SIG-M5 treated with dmso at 0.1 percent for 504 hours (cell line): ENCODE measurements around the gene EHBP1L1.
"Not testable (repeated sequence)": the region's sequence is repeated elsewhere in the genome, so short reads cannot be mapped to it uniquely, and the experiment has no call there.

Experiments used
- DNase-seq: peaks from one replicate; lab custom pipeline; 2025; ENCODE audit not compliant: unreplicated experiment; lab: John Stamatoyannopoulos, UW

The EHBP1L1 gene

DNA sequence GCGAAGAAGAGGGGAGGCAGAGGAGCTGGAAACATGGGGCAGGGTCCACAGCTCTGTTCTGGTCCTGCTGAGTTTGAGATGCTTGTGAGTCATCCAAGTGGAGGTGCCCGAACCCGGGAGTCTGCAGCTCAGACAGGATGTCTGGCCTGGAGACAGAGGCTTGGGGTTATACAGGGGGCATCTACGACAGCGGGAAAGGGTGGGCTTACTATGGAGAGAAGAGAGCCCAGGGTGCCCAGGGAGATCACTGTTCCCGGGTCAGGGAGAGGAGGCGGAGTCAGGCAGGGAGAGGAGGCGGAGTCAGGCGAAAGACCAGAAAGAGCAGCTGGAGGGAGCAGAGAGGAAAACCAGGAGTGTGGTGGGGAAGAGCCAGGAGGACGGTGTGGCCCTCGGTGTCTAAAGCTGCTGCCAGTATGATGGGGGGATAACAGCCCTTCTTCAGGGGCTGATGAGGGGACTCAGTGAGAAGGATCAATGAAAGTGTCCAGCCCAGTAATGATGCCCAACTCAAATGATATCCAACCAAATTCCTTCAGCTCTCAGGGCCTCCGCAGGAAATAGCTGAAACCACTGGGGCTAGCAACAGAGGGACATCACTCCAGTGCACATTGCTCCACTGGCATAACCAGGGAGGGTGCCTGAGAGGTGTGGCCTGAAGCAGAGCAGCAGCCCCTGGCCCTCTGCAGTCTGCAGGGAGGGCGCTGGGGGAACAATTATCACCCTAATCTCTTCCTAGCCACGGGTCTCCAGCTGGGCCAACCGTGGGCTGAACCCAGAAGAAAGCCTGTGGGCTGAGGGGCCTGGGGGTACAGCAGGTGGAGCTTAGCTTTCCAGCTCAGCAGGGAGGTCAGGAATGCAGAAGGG lies 15.1 kb upstream of the EHBP1L1 start:
- DNase-seq = no peak

DNA sequence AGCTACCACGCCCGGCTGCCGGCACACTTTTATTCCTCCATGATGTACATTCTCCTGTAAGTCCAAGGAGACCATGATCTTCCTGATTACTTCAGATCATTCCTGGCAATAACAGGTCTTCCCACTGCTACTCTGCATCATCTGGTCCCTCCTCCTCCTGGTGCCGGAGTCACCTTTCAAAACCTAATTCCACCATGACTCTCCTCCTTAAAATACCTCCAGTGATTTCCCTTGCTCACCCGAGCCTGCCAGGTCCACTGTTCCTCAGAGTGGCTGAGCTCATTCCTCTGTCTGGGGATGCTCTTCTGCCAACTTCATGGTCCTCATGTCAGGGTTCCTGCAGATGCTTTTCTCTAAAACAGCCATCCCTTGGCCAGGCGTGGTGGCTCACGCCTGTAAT lies 13.8 kb upstream of the EHBP1L1 start:
- DNase-seq = no peak

- DNase-seq = no peak
These were observed 13.1 kb upstream of the EHBP1L1 start for GRCh38 chr11:65562788-65563187.

- DNase-seq = no peak
These were observed 12.3 kb upstream of the EHBP1L1 start for GRCh38 chr11:65563601-65564000.

DNA sequence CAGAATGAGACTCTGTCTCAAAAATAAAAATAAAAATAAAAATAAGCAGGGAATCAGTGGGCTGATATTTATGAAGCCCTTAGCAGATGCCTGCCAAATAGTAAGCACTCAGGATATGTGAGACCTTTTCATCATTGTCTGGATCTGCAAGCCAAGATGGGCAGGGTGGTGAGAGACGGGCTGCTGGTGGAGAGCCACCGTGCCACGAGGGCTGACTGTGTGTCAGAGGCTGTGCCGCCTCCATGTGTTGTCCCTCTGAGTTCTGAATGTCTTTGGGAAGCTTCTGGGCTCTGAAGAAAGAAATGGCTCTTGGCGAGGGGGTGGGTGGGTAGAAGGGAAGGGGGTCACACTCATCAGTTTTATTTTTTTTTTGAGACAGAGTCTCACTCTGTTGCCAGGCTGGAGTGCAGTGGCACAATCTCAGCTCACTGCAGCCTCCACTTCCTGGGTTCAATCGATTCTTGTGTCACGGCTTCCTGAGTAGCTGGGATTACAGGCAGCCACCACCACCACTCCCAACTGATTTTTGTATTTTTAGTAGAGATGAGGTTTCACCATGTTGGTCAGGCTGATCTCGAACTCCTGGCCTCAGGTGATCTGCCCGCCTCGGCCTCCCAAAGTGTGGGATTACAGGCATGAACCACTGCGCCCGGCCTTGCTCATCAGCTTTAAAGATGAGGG lies 10.8 kb upstream of the EHBP1L1 start:
- DNase-seq = not testable (repeated sequence)

DNA sequence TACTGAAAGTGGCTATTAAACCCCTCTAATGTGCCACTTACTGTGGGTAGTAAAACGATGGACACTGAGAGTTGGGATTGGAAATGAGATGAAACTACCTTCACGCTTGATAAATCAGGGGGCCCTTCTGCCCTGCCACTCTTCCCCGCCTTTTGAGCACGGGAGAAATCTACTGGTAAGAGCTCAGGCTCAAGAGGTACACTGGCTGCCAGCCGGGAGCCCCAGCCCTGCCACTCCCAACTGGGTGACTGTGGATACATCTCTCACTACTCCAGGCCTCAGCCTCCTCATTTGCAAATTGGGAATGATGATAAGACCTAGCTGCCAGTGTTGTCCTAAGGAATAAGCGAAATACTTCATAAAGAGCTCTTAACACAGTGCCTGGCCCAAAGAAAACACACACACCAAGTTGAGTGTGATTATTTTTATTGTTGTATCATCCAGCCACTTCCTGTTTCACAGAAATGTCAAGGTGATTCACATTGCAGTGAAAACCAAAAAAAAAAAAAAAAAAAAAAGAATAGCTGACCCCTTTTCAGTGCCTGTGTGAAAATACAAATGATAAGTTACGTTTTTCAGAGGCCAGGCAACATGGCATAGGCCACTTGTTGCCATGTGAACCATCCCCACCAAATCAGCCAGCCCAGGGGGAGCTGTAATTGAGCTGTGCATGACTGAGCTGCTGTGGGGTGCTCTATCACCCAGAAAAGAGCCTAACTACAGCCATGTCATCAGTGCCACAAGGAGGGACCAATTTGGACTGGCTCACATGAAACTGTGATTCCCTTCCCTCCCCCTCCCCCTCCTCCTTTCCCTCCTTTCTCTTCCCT lies 10.0 kb upstream of the EHBP1L1 start:
- no peak for DNase-seq

DNA sequence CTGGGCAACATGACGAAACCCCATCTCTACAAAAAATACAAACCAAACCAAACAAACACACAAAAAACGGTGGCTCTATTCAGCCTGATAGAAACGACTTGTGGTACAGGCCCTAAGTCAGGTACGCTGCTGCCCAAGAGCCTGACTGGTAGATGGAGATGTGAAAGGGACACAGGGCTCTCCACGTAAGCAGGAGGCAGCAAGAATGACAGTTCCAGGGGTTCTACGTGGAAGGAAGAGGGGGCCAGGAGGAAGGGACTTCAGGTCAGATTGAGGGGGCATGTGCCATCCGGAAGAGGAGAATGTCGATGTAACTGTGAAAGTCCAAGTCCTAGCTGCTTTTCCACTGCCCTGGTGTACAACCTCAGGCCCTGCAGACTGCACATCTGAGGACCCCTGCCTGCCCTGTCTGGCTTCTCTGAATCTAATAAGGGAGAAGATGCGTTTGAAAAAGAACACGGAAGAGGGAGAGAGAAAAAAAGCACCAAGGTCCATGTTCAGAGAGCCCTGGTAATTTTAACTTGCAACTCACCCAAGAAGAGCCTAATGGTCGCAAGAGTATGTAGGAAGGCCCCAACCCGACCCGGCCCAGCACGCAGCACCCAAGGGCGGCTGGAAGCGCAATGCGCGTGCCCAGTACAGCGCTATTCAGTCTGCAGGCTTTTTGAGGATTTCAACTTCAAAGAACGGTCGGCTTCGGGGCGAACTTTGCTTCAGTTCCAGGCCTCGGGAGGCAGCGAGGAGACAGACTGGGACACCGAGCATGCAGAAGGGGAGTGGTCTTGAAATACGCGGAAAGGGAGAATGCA lies 6.5 kb upstream of the EHBP1L1 start:
- DNase-seq = peak; percentile 49

- DNase-seq = peak; percentile 99
These were observed 5.6 kb upstream of the EHBP1L1 start, which contains the start of gene ZNRD2 for GRCh38 chr11:65569973-65570918. ZNRD2 (plus strand) TSS chr11:65570477; CDS start chr11:65570492, 15 bp downstream.

GRCh38 chr11:65571420-65571819 lies 4.4 kb upstream of the EHBP1L1 start:
- no peak for DNase-seq

- peak; percentile 34 for DNase-seq
These were observed 3.9 kb upstream of the EHBP1L1 start for GRCh38 chr11:65571940-65572339.

DNA sequence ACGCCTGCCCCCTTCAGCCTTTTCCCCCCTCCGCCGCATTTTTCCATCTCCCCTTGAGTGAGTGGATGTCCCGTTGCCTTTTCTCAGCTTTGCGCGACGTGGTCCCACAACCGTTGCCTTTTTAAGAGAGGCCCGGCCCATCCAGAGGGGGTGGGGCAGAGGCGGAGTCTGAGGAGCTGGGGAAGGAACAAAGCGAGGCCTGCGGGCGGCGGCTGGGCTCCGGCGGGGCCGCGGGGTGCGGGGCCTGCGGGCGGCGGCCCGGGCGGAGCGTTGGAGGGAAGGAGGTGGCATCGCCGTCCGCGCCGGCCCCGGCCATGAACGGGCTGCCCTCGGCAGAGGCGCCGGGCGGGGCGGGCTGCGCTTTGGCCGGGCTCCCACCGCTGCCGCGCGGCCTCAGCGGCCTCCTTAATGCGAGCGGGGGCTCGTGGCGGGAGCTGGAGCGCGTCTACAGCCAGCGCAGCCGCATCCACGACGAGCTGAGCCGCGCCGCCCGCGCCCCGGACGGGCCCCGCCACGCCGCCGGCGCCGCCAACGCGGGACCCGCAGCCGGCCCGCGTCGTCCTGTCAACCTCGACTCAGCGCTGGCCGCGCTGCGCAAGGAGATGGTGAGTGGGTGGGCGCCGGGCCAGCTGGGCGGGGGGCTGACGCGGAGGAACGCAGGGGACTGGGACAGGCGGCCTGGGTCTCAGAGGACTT lies 3.3 kb upstream of the EHBP1L1 start, which contains the start of gene FAM89B:
FAM89B (plus strand) TSS at position 183 of the 696 bp plus-strand sequence; CDS start at position 315, 132 bp downstream.
- peak; percentile 78 for DNase-seq

DNA sequence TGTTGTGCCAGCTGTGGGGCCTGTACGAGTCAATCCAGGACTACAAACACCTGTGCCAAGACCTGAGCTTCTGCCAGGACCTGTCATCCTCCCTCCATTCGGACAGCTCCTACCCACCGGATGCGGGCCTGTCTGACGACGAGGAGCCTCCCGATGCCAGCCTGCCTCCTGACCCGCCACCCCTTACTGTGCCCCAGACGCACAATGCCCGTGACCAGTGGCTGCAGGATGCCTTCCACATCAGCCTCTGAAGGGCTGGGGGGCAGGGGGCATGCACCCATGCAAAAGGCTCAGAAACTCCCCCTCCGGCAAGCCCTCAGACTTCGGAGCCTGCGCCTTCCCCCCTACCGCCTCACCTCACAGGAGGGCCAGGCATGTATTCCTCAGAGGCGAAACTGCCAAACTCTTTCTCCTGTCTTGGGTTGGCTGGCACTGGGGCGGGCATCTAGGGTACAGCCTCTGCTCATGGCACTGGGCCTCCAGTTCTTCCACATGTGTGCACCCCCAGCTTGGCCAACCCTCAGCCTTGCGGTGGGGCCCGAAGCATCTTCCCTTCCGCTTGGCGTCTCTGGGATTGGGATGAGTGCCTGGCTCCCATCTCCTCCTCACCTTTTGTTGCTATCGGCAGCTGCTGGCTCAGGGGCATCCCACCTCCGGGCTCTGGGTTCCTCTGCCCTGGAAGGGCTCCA lies 2.3 kb upstream of the EHBP1L1 start:
- no peak for DNase-seq

DNA sequence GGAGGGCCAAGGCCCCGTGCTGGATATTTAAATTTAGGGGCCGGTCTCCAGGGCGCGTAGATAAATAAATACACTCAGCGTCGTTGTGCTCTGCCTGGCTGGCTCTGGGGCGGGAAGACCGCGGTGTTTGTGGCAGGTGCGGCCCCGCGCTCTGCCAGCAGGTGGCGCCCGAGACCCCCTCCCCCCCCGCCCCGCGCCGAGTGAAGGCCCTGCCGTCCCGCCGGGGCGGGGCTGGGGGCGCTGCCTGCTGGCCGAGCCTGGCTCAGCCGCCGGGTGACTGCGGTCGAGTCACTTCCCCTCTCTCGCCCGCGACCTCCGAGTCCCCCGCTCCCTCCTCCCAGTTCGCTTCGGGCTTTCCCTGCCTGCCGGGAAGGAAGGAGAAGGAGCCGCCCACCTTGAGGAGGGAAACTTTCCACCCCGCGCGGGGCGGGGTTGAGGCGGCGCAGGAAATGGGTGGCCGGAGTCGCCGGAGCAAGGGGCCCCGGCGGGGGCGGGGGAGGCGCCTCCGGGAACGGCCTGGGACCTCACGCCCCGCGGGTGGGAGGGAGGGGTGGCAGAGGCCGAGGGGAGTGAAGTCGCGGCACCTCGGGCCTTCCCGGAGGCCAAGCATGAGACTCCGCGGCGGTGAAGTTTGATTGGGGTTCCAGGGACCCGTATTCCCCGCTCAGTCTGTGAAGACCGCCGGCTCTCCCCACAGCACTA lies 1.6 kb upstream of the EHBP1L1 start:
- DNase-seq = peak; percentile 91

DNA sequence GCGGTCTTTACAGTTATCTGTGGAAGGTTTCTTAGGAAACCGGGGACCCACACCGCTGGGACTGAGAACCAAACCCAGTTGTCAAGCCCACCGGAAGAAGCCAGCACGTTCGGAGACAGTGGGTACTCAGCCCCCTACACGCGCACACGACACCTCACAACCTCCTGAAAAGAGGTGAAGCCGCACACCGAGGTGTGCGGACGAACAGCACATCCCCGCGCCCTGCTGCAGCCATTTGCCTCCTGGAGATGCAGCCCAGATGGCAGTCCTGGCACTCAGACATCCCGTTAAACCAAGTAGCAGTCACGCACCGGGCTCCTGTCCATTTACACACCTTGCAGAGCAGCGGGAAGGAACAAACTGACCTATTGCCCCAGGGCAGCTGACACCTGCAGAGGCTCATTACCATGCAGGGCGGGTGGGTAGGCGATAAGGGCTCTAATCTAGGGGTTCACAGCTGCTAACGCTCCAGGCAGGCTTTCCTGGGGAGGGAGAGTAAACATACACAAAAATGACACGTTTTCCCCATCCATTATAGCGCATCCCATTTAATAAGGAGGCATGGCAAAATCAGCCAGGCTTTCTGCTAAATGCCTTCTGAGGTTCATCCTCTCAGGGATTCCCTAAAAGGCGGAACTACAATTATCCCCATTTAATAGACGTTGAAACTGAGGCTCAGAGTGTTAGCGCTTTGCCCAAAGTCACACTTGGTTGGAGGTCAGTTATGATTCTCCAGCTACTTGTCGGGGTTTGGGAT lies 864 bp upstream of the EHBP1L1 start:
- no peak for DNase-seq

- no peak for DNase-seq
These were observed 496 bp downstream of the EHBP1L1 start for GRCh38 chr11:65576232-65576866.
